K562 (cell line): ENCODE results near the gene MADCAM1. TPM values are rescaled to one million over a fixed set of nuclear protein-coding genes. Genes with fewer than 3 reads are reported as not detected.

Experiments used
- CREB1 ChIP-seq, 2 experiments: sonication (generic) in 1 of 2; formaldehyde crosslinking in 1 of 2; IDR thresholded peaks; 2 replicates each; pipeline versions ENCODE4 v1.6.1 to v1.8.0; 2012 to 2022; ENCODE audit warnings: inconsistent platforms in 1 of 2, mild to moderate bottlenecking in 1 of 2, missing genetic modification reagents in 1 of 2, moderate library complexity in 1 of 2
- polyA plus RNA-seq, 8 experiments: library from polyadenylated mRNA; depleted of rRNA in 4 of 8; stranded (reverse) in 5 of 8; unstranded in 3 of 8; fragments of >200 nt; fragmentation: Nextera tagmentation in 2 of 8; fragmentation: Illumina TruSeq in 1 of 8; extraction: Ambion mirVana in 2 of 8; extraction: Trizol in 1 of 8; gene quantifications; 2 replicates each; pipeline versions ENCODE4 v1.2.1 to v1.2.3, GENCODE V29; 2011 to 2014; ENCODE audit warnings: inconsistent platforms in 1 of 8, missing spikeins in 1 of 8
- total RNA-seq, 7 experiments: library from RNA; depleted of rRNA in 6 of 7; stranded (reverse); fragments of >200 nt in 6 of 7; fragmentation: Illumina TruSeq in 2 of 7; extraction: Trizol in 2 of 7; gene quantifications; 2 replicates each; pipeline versions ENCODE4 v1.2.1 to v1.2.3, GENCODE V29; 2011 to 2021; ENCODE audit warnings: low replicate concordance in 1 of 7
- TF ChIP-seq, protein P1 (sequence below): sonication (generic); formaldehyde crosslinking; IDR thresholded peaks from 2 replicates; pipeline ENCODE4 v1.8.1; 2023; ENCODE audit warnings: missing genetic modification reagents, mild to moderate bottlenecking, borderline replicate concordance

Gene MADCAM1
- total and polyA plus RNA-seq, 9 of the 15 experiments (the other 6 are each of a cell fraction or from before 2014, with no cell fraction given), result 0.09 to 0.36 (median 0.09) TPM; not detected in 6

DNA sequence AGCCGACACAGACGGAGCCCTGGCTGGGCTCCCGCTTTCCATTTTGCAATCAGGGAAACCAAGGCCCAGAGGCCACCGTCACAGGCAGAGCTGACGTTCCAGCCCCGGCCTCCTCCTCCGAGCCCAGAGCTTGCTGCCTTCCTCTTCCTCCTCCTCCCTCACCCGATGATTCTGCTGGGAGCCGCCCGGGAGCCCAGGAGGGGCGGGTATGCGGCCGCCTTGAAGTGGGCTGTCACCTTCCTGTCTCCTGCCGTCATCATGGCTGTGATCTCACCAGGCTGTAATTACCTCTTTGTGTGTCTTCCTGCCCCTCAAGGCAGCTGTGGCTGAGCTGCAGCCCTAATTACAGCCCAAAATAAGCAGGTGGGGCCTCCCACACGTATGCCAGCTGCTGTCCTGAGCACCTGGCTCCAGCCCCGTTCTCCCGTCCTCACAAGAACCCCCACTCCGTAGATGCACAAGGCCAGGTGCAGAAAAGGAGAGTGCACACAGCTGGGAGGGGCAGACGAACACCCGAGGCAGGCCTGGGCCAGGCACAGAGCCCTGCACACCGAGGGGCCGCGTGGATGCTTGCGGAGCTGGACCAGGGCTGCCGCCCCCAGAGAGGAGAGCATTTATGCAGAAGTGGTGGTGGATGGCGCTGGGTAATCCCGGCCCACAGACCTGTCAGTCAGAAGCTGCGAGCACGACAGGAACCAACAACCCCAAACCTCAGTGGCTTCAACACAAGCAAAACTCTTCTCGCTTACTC is 15.0 kb downstream of the MADCAM1 start (continued):
- TF ChIP-seq CREB1 (IDR thresholded peaks at IDR 0.05), result peak; percentile 53; the same call in 1 of the 2 replicates
- no peak for TF ChIP-seq CREB1 (CRISPR knock-in tag; IDR thresholded peaks at IDR 0.05)
- TF ChIP-seq, protein P1, sequence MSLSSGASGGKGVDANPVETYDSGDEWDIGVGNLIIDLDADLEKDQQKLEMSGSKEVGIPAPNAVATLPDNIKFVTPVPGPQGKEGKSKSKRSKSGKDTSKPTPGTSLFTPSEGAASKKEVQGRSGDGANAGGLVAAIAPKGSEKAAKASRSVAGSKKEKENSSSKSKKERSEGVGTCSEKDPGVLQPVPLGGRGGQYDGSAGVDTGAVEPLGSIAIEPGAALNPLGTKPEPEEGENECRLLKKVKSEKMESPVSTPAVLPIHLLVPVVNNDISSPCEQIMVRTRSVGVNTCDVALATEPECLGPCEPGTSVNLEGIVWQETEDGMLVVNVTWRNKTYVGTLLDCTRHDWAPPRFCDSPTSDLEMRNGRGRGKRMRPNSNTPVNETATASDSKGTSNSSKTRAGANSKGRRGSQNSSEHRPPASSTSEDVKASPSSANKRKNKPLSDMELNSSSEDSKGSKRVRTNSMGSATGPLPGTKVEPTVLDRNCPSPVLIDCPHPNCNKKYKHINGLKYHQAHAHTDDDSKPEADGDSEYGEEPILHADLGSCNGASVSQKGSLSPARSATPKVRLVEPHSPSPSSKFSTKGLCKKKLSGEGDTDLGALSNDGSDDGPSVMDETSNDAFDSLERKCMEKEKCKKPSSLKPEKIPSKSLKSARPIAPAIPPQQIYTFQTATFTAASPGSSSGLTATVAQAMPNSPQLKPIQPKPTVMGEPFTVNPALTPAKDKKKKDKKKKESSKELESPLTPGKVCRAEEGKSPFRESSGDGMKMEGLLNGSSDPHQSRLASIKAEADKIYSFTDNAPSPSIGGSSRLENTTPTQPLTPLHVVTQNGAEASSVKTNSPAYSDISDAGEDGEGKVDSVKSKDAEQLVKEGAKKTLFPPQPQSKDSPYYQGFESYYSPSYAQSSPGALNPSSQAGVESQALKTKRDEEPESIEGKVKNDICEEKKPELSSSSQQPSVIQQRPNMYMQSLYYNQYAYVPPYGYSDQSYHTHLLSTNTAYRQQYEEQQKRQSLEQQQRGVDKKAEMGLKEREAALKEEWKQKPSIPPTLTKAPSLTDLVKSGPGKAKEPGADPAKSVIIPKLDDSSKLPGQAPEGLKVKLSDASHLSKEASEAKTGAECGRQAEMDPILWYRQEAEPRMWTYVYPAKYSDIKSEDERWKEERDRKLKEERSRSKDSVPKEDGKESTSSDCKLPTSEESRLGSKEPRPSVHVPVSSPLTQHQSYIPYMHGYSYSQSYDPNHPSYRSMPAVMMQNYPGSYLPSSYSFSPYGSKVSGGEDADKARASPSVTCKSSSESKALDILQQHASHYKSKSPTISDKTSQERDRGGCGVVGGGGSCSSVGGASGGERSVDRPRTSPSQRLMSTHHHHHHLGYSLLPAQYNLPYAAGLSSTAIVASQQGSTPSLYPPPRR (CRISPR knock-in tag), result no peak
